SK-N-DZ (cell line): Measurements from ENCODE around the gene KLHL9. TPM values are rescaled to one million over a fixed set of nuclear protein-coding genes. Genes with fewer than 3 reads are reported as not detected.
"Not testable (repeated sequence)": the region's sequence is repeated elsewhere in the genome, so short reads cannot be mapped to it uniquely, and the experiment has no call there.

Experiments
- DNase-seq: peaks from one replicate; pipeline ENCODE4 v3.0.0-alpha.2; 2015; ENCODE audit warnings: low spot score
- polyA plus RNA-seq, 2 experiments: library from polyadenylated mRNA; depleted of rRNA; stranded (reverse); fragments of >200 nt; gene quantifications; 2 replicates each; pipeline ENCODE4 v1.2.3, GENCODE V29; 2014

The KLHL9 gene, protein sequence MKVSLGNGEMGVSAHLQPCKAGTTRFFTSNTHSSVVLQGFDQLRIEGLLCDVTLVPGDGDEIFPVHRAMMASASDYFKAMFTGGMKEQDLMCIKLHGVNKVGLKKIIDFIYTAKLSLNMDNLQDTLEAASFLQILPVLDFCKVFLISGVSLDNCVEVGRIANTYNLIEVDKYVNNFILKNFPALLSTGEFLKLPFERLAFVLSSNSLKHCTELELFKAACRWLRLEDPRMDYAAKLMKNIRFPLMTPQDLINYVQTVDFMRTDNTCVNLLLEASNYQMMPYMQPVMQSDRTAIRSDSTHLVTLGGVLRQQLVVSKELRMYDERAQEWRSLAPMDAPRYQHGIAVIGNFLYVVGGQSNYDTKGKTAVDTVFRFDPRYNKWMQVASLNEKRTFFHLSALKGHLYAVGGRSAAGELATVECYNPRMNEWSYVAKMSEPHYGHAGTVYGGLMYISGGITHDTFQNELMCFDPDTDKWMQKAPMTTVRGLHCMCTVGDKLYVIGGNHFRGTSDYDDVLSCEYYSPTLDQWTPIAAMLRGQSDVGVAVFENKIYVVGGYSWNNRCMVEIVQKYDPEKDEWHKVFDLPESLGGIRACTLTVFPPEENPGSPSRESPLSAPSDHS
- 7.0 and 8.8 TPM in 2 replicates for polyA plus RNA-seq (2014; cell fraction: cytosol; rRNA removed)
- polyA plus RNA-seq (2014; cell fraction: nucleus; rRNA removed), result 3.3 and 4.6 TPM in 2 replicates

DNA sequence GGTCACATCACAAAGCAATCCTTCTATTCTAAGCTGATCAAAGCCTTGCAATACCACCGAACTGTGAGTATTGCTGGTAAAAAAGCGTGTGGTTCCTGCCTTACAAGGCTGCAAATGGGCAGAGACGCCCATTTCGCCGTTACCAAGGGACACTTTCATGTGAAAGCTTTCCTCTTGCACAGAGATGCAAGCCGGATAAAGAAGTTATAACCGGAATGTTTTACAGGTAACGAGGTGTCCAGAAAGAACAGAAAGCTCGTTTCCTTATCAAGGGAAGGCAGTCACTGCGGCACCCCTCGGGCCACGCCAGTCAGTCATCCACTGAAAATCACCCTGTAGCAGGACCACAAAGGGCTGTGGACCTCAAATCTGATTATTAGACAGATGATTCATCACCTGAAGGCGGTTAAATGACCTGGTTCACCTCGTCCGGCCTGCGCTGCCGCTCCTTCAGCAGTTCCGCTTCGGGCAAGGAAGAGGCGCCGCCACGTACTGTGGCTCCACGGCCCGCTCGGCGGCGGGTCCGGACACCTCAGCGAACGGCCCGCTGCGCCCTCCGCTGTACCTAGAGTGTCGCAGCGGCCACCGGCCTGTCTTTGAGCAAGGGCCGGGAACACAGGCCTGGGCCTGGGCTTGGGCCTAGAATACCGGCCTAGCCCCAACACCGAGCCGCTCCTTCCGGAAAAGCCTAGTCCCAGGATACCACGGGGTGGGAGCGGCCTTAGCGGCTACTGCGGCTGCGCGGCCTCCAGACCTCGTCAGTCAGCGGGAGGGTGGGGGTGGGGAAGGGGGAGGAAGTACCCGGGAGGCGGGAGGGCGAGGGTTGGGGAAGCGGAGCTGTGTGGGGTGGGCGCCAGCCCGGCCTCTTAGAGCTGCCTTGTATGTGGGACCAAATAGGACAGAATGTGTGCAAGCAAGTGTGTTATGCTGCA, at the start of gene KLHL9:
TSS of gene KLHL9 (minus strand) at position 704 of the 932 bp plus-strand sequence. CDS start at position 159, 545 bp downstream.
- peak; percentile 57 for DNase-seq

DNA sequence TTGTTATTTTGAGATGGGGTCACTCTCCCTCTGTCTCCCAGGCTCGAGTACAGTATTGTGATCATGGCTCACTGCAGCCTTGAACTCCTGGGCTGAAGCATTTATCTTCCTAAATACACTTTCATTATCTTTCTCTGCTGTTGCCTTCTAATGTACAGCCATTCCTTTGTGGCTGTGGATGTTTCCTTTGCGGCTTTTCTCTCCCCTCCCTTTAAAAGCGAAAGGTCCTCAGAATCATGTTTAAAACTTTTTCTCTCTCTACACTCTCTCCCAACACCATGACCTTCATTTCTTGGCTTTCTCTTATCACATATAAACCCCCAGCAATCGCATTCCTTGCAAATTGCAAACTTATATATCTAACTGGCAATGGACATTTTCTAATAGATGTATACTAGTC, 48.4 kb upstream of the KLHL9 start:
- DNase-seq, result no peak

DNA sequence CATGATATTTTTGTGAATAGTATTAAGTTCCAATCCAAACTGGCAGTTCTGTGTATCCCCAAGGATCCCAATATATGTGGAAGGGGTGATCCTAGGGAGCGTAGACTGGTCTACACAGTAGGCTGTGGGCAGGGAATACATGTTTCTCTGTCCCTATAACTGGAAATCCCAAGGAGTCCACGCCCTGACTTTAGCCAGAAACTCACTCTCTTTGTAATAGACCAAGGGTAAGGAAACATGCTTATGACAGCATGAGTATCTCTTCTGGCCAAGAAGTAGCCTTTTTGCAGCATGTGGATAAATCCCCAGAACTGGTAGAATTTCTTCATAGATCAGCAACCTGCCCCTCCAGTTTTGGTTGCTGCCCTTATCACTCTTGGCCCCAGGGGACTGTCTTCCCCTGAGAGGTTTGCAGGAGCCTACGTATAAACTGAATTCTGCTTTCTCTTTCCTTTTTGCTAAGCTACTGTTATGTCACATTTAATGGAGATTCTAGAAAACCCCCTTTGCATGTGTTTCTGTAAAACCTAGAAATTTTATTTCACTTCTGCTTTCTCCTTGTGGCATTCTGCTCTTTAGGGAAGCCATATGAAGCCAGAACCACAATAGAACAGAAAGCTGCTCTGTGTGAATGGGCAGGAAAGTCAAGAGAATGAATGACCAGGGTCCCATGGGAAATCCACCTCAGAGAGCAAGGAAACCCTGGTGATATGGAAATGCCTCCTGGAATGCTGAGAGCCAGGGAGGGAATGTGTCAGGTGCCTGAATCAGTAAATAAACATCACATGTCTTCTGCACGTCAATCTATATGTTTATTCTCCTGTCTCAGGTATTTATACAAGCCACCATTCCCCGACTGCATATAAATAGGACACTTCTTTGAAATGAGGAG, 46.5 kb upstream of the KLHL9 start:
- no peak for DNase-seq

DNA sequence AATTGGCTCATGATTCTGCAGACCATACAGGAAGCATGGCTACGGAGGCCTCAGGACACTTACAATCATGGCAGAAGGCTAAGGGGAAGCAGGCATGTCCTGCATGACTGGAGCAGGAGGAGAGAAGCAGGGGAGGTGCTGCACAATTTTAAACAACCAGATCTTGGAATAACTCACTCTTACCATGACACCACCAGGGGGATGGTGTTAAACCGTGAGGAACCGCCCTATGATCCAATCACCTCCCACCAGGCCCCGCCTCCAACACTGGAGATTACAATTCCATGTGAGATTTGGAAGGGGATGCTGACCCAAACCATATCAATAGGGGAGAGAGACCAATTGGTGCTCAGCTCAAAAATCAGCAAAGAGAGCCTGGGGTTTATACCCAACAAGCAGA, 36.3 kb upstream of the KLHL9 start:
- not testable (repeated sequence) for DNase-seq

DNA sequence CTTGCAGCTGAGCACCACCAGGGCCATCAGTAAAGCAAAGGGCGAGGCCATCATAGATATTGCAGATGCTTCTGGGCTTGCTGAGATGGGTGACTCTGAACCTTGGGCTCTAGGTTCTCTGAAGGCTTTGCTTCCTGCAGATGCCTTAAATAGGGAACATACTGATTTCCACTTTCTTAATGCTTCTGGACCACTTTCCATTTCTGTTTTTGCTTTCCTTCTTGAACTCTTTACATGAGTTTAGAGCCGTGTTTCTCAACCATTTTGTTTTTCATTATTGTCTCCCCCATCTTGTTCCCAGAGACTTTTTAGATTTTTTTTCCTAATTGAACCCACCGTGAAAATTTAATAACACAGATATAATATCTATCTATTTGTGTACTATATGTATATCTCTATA, 32.8 kb upstream of the KLHL9 start, which contains the start of gene IFNA13:
TSS of gene IFNA13 (minus strand) at position 101 of the 400 bp plus-strand sequence. CDS start at position 54, 47 bp downstream.
- no peak for DNase-seq

DNA sequence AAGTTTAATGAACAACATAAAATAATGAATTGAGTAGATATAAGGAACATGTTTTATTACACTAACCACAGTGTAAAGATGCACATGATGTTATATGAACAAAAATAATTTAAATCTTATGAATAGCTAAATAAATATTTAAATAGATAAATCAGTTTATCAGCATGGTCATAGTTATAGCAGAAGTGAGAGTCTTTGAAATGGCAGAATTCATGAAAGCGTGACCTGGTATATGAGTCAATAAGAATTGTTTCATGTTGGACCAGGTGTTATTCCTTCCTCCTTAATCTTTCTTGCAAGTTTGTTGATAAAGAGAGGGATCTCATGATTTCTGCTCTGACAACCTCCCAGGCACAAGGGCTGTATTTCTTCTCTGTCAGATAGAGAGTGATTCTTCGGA, 32.0 kb upstream of the KLHL9 start:
- not testable (repeated sequence) for DNase-seq

DNA sequence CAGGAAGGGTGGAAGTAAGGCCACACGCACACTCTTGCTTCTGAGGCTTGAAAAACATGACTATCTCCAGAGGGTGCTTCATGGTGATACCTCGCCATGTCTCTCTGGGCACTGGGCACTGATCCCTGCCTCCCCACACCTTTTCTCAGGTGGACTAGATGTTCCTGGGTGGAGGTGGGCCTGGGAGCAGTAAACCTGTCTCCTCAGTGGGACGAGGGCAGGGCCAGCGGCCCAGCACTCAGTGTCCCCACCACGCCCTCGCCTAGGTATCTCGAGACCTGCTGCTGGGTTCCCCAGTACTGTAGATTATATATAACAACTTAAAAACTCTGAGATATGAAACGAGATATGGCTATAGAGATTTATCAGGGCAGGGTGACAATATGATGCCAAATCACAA, 27.1 kb upstream of the KLHL9 start:
- no peak for DNase-seq

DNA sequence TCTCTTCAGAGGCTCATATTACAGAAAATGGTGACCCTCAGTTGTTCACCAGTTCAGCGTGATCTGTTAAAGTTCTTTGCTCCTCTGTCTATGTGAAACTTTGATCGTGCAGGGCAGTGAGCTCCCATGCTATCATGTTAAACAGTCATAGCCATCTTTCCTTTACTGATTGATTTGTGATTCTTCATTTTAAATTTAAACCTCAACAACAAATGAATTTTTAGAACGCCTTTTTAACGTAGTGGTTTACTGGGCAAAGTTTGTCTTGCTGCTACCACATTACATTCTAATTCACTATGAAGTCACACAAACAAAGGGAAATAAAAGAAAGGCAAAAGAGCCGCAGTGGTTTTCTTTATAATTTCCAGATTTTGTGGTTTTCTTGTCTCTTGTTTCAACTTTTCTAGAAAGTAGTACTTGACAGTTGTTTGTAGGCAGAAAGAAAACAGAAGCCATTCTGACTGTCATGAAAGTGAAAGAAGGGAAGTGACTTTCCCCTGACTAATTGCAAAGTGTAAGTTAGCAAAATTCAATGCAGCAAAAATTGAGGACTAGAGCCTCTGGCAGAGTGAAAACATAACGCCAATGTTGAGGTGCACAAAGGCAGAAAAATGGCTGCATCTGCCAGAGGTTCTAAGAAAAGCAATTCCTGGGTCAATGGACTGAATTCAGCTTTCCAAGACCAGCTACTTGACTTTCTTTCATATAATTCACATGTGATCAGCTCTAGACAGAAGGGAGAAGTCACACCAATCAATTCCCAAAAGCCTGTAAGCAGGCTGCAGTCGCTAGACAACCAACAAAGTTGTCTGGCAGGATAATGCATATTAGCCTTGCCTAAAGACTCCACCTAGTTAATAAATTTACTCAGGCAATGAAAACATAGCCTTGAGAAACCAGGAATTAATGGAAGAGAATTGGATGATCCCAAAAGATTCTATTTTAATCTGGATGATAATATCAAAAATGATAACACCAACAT, 22.6 kb upstream of the KLHL9 start:
- no peak for DNase-seq

DNA sequence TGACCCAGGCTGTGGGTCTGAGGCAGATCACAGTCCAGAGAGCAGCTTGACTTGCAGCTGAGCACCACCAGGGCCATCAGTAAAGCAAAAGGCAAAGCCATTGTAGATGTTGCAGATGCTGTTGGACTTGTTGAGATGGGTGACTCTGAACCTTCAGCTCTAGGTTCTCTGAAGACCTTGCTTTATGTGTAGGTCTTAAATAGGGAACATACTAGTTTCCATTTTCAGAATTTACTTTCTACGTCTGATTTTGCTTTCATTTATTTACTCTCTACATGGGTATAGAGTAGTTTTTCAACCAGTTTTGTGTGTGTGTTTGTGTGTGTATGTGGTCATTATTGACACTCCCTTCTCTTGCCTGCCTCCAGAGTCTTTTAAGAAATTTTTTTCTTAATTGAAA, 15.6 kb upstream of the KLHL9 start, which contains the start of gene IFNA6:
TSS of gene IFNA6 (minus strand) at position 101 of the 400 bp plus-strand sequence. CDS start at position 101, 0 bp downstream.
- no peak for DNase-seq

DNA sequence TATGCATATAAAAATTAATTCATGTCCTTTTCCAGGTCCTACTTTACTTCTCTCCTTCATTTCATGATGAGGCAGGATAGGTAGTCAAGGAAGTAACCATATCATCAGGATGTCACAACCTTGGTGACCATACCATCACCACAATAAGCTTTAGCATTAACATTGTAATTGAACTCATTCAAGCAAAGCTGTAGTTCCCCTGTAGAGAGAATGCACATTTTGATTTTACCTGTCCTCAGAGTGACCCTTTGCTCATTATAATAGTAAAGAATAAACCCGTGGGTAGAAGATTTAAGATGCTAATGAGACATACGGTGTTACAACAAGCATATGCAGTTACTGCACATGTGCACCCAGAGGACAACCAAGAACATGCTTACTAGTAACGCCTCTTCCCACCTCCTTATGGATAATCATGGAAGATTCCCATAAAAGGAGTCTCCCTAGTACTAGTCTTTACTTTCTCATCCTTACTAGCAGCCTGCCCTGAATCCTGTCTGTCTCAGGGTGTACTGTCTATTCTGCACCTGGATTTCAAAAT, 13.3 kb upstream of the KLHL9 start:
- no peak for DNase-seq

DNA sequence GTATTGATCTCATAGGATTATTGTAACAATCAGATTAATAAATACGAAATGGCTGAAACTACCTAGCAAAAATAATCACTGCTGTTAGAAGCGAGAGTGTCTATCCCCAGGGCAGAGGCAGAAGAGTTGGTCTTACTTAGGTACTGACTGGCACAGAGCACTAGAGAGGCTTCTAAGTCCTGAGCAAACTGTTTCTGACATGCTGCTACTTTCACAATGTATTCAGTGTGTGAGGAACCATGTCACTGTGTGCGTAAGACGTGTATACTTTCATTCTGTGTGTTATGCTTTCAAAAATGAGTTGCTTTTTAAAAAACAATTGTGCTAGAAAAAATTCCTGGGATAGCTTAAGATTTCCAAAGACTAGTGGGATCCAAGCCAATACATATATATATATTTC, 5.5 kb upstream of the KLHL9 start:
- DNase-seq, result no peak

DNA sequence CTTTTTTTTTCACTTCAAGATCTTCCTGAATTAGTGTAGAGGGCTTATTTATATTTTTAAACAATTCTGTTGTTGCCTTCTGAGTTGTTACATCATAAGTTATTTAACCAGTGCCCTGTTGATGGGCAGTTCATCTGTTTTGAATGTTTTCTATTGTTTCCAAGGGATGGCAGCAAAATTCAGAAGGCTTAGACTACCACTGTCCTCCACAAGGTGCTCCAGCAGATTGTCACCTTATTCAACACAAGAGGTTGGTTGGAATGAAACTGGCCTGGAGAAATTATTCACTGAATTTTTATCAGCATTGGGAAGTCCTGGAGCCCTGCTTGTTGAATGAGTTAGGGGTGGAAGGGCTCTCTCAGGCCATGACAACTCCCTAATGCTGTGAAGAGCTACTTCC, 1.3 kb upstream of the KLHL9 start:
- no peak for DNase-seq

DNA sequence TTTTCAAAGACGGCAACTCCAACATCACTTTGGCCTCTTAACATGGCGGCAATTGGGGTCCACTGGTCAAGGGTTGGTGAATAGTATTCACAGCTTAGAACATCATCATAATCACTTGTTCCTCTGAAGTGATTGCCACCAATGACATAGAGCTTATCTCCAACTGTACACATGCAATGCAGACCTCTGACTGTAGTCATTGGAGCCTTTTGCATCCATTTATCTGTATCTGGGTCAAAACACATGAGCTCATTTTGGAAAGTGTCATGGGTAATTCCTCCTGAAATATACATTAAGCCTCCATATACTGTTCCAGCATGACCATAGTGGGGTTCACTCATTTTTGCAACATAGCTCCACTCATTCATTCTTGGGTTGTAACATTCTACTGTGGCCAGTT, 2.0 kb downstream of the KLHL9 start:
- no peak for DNase-seq

DNA sequence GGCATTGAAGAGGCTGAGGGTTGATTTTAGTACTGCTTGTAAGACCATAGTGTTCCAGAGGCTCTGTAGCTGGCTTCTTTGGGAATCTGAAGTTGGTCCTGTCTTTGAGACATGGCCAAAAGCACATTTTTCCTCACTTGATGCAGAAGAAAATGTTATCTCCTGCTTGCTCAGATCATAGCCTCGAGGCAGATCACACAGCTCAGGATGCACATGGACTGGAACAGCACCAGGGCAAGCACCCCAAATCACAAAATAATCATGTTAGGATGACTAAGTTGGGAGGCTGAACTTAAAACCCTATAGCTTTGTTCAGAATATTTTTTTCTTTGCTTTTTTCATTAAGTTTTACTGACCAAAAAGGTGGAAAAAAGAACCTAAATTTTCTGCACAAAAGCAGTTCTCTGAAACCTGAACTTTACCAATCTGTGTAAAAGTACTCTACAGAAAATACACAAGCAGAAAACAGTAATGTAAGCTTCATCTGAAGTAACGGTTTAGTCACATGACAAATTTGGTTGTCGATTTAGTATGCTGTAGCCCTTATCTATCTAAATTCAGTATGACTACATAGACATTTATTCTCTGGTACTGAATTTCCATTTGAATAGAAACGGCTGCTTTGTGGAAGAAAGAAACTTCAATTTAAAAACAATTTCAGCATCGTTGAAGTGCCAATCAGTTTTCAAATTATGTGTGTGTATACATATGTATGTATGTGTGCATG, 3.4 kb downstream of the KLHL9 start:
- DNase-seq, result no peak

DNA sequence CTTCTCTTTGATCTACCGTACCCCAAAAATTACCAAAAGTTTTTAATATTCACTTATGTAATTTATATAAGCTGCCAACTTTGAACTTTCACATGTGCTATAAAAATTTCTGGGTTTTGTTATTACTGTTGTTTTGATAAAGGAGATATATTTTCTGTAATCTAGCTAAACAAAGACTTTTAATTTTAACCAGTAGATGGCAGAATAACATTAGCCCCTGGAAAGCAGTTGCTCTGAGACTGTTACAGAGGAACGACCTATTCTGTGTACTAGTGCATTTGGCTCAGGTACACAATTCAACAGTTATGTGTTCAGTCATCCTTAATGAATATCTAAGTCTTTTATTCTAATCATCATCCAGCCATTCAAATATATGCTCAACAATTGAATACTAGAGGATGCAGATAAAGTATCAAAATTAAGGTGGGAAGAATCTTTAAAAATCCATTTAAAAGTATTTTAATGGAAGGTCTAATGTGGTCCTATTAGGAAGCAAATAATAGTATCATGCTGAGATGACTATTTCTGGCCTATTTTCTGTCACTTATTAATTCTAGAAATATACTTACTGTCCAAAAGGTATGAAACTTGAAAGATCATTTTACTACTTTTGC, 8.6 kb downstream of the KLHL9 start:
- peak; percentile 0 for DNase-seq

DNA sequence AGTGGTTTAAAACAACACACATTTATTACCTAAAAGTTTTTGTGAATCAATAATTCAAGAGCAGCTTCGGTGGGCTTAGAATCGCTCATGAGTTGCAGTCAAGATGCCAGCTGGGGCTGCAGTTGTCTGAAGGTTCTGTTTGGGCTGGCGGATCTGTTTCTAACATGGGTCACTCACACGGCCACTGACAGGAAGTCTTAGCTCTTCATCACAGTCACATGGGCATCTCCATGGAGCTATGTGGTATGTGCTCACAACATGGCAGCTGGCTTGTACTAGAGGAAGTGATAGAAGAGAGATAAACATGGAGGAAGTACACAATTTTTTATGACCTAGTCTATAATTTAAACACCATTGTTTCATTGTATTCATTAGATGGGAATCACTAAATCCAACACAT, 11.2 kb downstream of the KLHL9 start:
- no peak for DNase-seq

DNA sequence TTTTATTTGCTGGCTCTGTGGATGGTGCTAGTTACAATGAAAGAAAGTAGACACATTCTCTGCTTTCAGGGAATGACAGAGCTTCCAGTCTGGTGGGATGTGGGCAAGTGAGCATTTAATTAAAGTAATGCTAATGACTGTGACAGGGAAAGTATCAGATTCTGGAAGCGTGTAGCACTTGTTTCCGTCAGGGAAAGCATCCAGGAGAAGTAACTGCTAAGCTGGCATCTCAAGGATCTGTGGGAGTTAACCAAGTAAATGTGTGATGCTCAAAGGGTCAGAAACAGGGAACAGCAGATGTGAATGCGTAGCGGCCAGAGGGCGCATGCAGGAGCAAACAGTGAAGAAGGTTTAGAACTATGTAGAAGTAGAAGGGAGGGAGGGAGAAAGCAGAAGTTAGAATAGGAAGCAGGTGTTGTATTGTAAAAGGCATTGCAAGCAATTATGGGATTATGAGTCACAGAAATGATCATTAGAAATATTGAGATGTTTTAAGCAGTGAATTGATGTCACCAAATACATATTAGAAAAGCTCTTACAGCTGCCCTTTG, 12.2 kb downstream of the KLHL9 start:
- DNase-seq, result no peak

DNA sequence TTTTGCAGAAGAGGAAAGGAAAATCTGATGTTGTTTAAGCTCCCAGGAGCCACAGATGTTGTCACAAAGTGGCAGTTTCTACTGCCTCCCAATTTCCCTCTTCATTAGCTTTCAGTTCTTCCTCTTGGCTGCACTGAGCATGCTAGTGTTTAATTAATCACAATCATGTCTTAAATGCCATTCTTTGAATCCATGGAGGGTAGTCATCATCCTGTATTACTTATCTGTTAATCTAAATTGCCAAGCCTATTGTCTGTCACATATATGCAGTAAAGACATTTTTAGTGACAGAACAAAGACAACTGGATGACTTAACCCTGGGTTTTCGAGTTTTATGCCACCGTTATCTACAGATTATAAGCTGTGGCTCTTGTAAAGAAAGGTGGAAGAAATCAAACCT, 14.7 kb downstream of the KLHL9 start:
- DNase-seq, result no peak
